RWPE1 (cell line): ENCODE measurements around the gene VEGFA.

ENCODE experiments used
- CTCF ChIA-PET: fragments of 350-600 bp; sonication (Branson Sonifier 250); formaldehyde crosslinking; extraction: SDS; loops from one replicate; lab custom pipeline; 2021; lab: Yijun Ruan, JAX
- POLR2A ChIA-PET: fragments of 400-600 bp; formaldehyde crosslinking; extraction: SDS; loops from one replicate; lab custom pipeline; 2020; ENCODE audit warnings: antibody characterized with exemption; ENCODE audit not compliant: low non-redundant PET; lab: Yijun Ruan, JAX
- DNase-seq: peaks from one replicate; pipeline ENCODE4 v3.0.0; 2012; ENCODE audit warnings: low spot score
- H3K27ac ChIP-seq: fragments of 450-650 bp; 2 replicates; pipeline ENCODE4 v1.5.1; 2017
- CTCF ChIP-seq: fragments of 450-650 bp; conservative IDR thresholded peaks from 2 replicates; pipeline ENCODE4 v1.5.1; 2017; ENCODE audit warnings: low read depth, mild to moderate bottlenecking

The VEGFA gene

GRCh38 chr6:43826730-43827129, 56.7 kb downstream of the VEGFA start:
- H3K27ac ChIP-seq, result no peak overlapping the region
- POLR2A ChIA-PET, result no interaction called here
- CTCF ChIA-PET, result no interaction called here
- no peak for DNase-seq
- TF ChIP-seq CTCF, result no peak

GRCh38 chr6:43827898-43828297, 57.9 kb downstream of the VEGFA start:
- CTCF ChIA-PET, result no interaction called here
- POLR2A ChIA-PET, result no interaction called here
- no peak for TF ChIP-seq CTCF
- DNase-seq, result no peak
- H3K27ac ChIP-seq, result no peak overlapping the region

GRCh38 chr6:43828711-43829110, 58.7 kb downstream of the VEGFA start:
- H3K27ac ChIP-seq, result no peak overlapping the region
- peak; percentile 16 for DNase-seq
- ChIA-PET CTCF (no interaction called here), POLR2A (no interaction called here)
- TF ChIP-seq CTCF, result no peak

- no peak for DNase-seq
- H3K27ac ChIP-seq, result no peak overlapping the region
- TF ChIP-seq CTCF, result no peak
- CTCF ChIA-PET, result interaction anchor here (1.6 kb wide), 1 partner anchor 60 kb away, joined by 3 read pairs; no protein-coding TSS in a partner anchor
- POLR2A ChIA-PET, result no interaction called here
Observed at GRCh38 chr6:43829470-43829869, 59.5 kb downstream of the VEGFA start.

- no peak for DNase-seq
- no peak overlapping the region for H3K27ac ChIP-seq
- POLR2A ChIA-PET, result no interaction called here
- no peak for TF ChIP-seq CTCF
- CTCF ChIA-PET, result interaction anchor here (0.5 to 1.6 kb wide), 4 partner anchors 21 to 174 kb away, joined by 3 to 4 read pairs (median 4); no protein-coding TSS in a partner anchor
Observed at GRCh38 chr6:43830775-43831174, 60.8 kb downstream of the VEGFA start.

GRCh38 chr6:43831191-43831590, 61.2 kb downstream of the VEGFA start:
- no peak overlapping the region for H3K27ac ChIP-seq
- ChIA-PET CTCF (interaction anchor here (0.6 kb wide), 1 partner anchor 173 kb away, joined by 3 read pairs; no protein-coding TSS in a partner anchor), POLR2A (no interaction called here)
- no peak for DNase-seq
- no peak for TF ChIP-seq CTCF
